Measurements from ENCODE around the gene MED16.

- TF ChIP-seq CTCF (IDR thresholded peaks at IDR 0.05) (no peak), POLR2A (IDR thresholded peaks at IDR 0.05) (no peak)
Observed at GRCh38 chr19:911197-912033, 18.4 kb upstream of the MED16 start.

All from adrenal gland (tissue), 5 donors.